ENCODE measurements around the gene HSDL1. TPM values are rescaled to one million over a fixed set of nuclear protein-coding genes. Genes with fewer than 3 reads are reported as not detected.

The HSDL1 gene
- polyA plus RNA-seq, 3 donors: 43.9 to 59.1 (median 48.5) TPM

DNA sequence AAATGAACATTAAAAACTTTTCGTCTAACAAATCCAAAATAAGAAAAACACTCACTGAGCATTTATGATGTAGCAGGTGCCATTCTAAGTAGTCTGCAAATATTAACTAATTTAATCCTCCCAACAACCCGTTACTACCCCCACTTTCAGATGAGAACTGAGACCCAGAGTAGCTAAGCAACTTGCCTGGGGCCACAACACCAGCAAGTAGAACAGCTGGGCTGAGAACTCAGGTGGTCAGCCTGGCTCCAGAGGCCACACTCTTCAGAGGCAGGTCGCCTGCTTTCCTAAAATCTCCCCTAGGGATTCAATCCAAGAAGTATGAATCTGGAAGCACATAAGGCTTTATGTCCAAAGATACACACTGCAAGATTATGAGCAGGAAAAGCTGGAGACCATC is 34.5 kb downstream of the HSDL1 start:
- no peak for DNase-seq (ENCODE audit: low read depth in 3 of 3, low spot score in 2 of 3)

DNA sequence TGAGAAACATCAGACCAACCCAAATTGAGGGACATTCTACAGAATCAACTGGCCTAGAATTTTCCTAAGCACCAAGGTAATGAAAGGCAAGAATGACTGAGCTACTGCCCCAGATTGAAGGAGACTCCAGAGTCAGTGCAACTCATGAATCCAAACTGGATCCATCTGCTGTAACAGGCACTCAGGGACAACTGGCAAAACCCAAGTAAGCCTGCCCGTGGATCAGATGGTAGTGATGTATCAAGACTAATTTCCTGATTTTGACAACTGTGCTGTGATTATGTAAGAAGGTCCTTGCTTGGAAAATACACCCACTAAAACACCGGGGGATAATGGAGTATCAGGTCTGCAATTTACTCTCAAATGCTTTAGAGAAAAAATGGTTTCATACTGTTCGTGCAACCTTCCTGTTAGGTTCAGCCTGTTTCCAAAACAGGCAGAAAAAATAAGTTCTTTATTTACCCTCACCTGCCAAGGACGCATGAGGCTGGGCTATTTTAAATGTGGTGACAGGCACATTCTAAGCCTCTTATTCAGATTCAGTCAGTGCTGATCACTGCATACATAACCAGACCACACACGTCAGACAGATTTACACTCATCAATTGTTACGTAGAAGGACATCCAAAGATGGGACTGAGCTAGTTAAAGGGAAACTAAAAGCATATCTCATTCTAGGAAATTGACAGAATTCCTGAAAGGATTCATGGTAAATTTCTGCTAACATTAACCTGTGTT is 35.2 kb downstream of the HSDL1 start:
- no peak for DNase-seq (ENCODE audit: low read depth in 3 of 3, low spot score in 2 of 3)

DNA sequence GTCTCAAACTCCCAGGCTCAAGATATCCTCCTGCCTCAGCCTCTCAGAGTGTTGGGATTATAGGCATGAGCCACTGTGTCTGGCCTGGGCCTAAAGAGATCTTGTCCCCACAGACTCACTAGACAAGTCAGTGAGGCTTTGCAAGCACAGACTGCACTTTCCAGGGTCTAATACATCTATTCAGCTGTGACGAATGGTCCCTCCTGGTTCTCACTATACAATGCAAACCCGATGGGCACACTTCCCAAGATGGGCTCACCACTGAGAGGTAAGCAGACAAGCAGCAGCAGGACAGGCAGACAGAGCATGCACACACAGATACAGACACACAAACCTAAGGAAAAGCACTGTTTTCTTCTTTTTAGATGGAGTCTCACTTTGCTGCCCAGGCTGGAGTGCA is 37.1 kb downstream of the HSDL1 start:
- DNase-seq (ENCODE audit: low read depth in 3 of 3, low spot score in 2 of 3): no peak

DNA sequence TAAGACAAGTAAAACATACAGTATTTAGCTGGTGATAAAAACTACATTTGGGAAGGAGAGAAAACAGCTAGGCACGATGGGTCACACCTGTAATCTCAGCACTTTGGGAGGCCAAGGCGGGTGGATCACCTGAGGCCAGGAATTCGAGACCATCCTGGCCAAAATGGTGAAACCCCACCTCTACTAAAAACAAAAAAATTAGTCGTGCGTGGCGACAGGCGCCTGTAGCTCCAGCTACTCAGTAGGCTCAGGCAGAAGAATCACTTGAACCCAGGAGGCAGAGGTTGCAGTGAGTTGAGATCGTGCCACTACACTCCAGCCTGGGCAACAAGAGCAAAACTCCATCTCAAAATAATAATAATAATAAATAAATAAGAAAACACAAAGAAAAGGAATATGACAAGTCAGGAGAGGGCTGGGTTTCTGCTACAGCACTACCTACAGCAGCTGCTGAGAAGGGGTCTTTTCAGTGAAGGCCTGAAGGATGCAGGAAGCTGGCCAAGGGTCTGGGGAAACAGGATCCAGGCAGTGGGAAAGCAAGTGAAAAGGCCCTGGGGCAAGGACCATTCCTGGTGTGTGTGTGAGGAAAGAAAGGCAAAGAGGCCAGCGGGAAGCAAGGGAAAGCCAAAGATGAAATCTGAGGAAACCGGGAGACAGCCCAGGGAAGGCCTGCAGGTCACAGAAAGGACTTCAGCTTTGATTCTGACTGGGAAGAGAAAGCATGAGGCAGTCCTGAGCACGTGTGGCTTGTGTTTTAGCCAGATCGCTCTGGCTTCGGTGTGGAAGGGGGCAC is 38.8 kb downstream of the HSDL1 start:
- no peak for DNase-seq (ENCODE audit: low read depth in 3 of 3, low spot score in 2 of 3)

DNA sequence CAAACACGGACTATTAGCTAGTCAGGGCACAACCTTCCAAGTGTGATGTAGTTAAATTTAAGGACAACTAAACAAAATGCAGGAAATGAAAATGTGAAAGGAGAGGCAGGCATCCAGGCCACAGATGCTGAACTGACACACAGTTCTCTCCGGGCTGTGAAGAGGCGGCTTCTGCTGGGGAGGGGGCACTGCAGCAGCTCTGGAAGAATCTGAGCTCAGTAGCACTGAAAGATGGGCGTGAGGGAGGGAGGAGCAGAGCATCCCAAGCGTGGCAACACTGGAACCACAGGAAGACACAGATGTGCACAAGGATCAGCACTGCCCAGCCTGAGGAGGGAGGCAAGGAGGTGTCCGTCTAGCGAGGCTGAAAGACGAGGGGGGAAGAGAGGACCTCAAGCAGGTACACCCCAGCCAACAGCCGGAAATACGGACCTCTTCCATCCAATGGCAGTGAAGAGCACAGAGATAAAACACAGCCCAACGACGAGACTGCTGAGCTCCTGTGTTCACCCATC is 39.6 kb downstream of the HSDL1 start:
- no peak for DNase-seq (ENCODE audit: low read depth in 3 of 3, low spot score in 2 of 3)

DNA sequence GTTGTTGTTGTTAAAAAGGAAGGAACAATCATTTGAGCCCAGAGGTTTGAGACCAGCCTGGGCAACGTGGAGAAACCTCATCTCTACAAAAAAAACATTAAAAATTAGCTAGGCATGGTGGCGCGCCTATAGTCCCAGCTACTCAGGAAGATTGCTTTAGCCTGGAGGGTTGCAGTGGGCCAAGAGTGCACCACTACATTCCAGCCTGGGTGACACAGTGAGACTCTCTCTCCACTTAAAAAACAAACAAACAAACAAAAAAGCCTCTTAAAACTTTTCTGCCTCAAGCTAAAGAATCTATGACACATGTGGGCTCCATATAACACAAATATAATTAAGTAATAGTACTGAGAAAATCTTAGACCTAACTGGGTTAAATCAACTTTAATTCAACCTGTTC is 40.7 kb downstream of the HSDL1 start:
- no peak for DNase-seq (ENCODE audit: low read depth in 3 of 3, low spot score in 2 of 3)

DNA sequence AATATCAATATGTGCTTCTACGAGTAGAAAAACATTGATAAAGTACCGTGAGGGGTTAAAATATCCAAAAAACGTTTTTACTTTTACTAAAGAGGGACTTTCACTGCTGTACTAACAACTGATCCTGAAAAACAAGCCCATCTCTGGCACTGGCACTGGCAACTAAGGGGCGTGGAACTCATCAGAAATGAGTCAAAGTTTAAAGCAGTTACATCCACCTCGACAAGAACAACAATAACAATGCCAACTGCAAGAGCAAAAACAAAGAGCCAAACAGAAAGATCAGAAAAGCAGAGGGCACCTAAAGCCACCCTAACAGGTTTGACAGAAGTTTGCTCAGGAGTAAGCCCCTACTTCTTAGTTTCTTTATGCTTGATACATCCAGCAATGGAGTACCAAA is 41.3 kb downstream of the HSDL1 start:
- DNase-seq (ENCODE audit: low read depth in 3 of 3, low spot score in 2 of 3): no peak

DNA sequence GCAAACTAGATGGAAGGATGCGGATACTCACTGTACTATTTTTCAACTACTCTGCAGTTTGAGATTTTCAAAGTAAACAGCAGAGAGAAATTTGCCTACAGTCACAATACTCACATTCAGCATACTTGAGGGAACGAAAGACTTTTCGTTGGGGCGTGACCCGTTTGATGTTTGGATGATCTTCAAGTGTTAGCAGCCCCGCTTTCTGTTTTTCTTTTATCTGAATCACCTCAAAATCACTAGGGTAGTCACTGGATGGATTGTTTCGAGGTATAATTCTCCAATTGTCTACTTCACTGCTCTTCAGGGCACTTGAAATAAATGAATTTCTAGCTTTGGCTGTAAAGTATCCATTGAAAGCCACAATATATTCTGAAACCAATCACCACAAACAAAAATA is 46.0 kb downstream of the HSDL1 start:
- no peak for DNase-seq (ENCODE audit: low read depth in 3 of 3, low spot score in 2 of 3)

DNA sequence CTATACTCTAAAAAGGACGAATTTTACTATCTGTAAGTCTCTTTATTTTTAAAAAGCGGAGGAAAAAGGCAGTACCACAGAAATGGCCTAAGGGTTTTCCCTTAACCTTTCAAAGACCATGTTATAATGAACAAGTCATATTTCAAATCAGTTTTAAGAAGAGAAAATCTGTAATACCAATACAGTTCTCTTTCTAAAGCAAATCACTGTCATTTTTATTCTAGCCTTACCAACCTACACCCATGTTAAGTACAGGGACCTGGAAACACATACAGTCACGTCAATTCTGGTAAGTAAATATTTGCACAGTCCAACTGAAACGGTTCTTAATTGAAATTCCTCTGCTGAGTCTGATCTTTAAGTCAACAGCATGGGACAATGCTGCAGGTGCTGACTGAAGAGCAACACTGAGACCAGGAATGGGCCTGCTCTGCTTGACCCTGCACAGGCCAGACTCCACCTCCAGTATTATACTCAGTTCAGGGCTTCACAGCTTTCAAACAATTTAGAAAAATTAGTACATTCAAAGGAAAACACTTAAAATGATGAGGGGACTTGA is 48.5 kb downstream of the HSDL1 start:
- no peak for DNase-seq (ENCODE audit: low read depth in 3 of 3, low spot score in 2 of 3)

DNA sequence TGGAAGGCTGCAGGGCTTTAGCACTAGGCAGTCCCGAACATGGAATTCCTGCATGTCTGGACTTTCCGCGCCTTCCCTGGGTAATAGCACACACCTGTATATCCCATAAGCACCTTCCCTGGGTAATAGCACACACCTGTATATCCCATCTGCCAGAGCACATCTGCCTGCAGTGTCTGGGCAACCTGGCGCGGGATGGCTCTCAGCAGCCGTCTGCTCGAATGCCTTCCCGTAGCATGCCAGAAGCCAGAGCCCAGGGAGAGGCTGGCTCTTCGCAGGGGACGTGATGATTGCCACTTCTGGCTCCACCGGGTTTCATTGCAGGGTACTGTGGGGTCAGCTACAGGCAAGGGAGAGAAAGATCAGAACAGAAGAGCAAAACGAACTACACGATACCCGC is 49.5 kb downstream of the HSDL1 start:
- no peak for DNase-seq (ENCODE audit: low read depth in 3 of 3, low spot score in 2 of 3)

DNA sequence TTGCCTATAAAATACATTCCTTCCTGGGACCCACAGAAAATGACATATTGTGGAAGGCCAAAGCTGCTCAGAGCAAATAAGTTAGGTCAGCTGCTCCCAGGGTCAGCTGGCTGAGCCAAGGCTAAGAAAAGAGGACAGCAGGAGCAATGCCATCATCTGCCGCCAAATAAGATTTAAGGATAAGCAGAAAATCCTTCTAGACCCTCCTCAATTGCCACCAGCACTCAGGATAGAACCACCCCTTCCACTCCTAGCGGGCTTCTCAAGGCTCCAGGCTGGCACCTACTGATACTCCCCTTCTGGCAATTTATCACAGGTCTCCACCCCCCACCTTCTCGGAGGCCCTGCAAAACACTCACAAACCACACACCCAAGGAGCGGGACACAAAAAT is 51.1 kb downstream of the HSDL1 start:
- no peak for DNase-seq (ENCODE audit: low read depth in 3 of 3, low spot score in 2 of 3)

DNA sequence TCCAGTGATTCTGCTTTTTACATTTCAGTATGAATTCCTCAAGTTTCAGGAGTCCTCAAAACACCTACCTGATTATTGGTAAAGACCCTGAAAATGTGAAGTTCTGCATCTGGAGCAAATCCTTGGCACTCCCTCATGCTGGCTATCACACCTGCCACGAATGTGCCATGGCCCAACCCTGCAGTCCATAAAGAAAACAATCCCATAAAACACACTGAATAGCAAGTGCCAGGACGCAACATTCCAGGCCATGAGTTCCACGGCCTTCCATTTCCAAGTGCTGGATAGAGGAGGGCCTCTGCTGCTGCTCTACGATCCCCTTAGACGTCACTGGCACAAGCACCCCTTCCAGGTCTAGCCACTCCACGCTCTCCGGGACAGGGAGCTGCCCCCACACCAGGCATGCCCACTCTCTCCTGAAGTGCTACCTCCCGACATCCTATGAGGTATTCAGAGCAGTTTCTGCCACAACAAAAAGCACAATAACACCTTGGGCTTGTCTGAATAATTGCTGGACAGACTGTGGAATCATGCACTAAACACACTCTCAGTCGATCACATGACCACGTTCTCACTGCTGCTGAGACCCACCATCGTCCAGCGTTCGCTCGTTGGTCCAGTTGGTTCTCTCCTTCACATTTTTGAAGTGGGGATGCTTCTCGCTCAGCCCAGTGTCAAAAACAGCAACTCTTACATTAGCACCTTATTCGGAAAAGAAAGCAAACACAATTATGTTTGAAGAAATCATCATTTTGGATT is 51.7 kb downstream of the HSDL1 start:
- DNase-seq (ENCODE audit: low read depth in 3 of 3, low spot score in 2 of 3): no peak

DNA sequence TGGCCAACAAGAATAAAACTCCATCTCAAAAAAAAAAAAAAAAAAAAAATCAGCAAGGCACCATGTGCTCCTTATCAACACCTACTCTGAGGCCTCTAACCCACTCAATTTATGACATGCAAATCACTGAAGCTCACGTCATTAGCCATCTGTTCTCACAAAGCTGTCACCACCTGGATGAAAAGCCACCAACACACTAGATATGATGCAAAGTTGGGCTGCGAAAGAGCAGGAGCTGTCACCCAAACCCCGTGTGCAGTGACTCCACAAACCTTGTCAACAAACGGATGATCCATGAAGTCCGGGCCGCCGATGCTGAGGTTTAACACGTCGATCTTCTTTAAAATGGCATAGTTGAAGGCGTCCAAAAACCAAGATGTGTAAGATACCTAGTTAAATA is 53.5 kb downstream of the HSDL1 start:
- DNase-seq (ENCODE audit: low read depth in 3 of 3, low spot score in 2 of 3): no peak

DNA sequence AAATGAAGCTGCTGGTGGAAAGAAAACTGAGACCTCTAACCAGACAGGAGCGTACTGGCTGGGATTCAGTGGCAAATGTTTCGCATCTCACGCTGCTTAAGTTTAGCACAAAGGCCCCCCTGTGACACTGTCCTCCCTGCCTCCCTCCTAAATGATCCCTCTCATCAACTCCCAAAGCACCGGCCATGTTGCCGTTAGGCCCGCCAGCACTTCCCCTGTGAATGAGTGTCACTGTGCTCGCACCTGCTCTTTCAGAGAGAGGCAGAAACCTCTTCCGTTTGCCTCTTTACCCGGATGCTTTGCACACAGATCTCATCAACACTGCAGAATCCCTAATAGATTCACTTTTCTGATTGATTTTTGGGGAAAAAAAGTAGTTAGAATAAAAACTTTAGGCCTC is 54.8 kb downstream of the HSDL1 start:
- no peak for DNase-seq (ENCODE audit: low read depth in 3 of 3, low spot score in 2 of 3)

DNA sequence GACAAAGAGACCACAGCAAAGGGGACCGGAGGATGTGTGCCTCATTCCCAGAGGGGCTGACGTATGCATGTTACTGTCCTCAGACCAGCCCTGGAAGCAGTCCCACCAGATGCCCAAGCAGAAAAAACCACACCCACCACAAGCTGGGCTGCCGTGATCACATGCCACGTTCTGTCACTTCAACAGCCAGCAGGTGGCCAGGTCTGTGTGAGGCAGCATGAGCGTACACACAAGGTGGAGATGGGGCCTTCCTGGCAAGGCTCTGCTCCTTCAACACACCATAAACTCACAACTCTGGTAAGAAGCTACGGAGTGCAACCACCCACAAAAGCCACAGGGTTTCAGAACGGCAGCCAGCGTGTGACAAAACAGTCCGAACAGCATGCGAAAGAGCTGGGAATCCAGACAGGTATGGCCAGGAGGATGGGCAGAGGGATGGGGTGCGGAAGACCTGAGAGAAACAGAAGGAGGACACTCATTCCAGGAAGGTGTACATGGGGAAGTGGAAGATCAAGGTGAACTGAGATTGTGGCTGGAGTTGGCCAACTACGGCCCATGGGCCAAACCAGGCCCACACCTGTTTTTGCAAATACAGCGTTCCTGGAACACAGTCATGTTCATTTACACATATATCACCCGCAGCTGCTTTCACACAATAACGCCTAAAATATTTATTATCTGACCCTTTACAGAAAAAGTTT is 56.1 kb downstream of the HSDL1 start:
- no peak for DNase-seq (ENCODE audit: low read depth in 3 of 3, low spot score in 2 of 3)

DNA sequence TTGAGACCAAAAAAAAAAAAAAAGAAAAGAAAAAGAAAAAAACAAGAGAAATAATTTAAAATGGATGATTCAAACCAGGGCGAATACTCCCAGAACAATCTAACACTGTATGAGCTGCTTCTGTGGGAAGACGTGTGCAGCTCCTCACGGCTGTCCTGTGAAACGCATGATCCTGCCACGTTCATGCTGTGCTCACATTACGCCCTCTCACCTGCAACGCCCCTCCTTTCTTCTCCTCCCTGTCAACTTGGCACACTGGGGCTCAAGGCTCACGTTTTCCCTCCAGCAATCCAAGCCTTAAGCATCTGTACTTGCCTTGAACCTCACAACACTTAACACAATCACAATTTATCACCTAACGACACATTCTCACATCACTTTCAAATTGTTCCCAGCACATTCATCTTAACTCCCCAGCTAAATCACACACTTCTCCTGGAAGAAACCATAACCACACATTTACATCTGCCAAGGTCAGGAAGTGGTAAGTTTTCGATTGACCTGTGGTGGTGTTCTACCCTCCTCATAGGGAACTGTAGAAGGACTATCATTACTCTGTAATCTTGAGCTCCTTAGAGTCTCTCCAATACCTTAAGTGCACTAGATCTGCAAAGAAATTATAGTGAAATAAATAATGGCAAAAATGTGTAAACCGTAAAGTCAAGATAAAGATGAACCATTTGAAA is 57.4 kb downstream of the HSDL1 start:
- DNase-seq (ENCODE audit: low read depth in 3 of 3, low spot score in 2 of 3): no peak

DNA sequence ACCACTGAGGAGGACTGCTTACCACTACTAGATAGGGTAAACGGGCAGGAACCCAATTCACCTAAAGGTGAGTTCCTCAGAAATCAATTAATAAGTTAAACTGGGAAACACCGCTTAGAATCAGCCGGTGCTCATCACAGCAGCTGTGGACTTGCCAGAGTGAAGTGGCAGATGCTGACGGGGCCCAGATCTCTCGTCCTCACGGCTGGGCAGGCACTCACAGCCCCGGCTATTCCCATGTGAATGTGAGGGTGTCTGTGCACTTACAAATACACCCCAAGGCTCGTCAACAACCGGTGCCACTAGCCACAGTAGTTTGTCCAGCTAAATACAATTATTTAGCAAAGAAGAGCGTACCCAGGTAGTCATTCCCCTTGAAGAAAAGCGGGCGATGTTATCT is 58.0 kb downstream of the HSDL1 start:
- no peak for DNase-seq (ENCODE audit: low read depth in 3 of 3, low spot score in 2 of 3)

DNA sequence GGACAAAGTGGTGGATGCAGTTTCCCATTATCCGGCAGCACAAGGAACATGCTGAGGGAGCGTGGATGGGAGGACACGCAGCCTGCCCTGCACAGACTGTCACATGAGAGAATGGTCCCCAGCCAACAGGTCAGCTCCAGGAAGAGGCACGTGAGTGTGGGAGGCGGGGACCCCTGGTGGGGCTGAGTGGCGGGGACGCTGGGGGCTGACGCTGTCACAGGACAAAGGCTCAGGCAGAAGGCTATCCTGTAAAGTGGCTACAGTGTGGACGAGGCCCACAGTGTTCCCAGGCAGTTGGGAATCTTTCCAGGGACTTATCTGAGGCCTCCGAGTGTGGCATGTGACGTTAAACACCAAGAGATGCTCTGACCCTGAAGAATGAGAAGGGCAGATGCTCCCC is 58.6 kb downstream of the HSDL1 start:
- no peak for DNase-seq (ENCODE audit: low read depth in 3 of 3, low spot score in 2 of 3)

DNA sequence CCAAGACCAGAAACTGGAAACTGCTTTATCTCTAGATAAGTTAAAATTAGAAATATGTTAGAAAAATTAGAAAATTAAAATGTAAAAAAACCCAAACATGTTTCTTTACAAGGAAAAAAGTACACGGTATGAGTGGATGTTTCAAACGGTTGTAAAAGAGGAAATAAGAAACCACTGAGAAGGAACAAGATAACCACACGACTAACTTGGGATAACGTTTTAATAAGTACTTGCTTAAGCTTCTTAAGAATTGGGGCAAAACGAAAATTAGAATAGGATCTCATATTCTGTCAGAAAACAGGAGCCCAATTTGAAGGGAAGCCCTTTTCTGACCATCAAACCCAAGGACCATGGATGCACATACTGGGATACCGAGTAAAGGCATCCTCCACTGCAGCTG is 59.2 kb downstream of the HSDL1 start:
- DNase-seq (ENCODE audit: low read depth in 3 of 3, low spot score in 2 of 3): no peak

DNA sequence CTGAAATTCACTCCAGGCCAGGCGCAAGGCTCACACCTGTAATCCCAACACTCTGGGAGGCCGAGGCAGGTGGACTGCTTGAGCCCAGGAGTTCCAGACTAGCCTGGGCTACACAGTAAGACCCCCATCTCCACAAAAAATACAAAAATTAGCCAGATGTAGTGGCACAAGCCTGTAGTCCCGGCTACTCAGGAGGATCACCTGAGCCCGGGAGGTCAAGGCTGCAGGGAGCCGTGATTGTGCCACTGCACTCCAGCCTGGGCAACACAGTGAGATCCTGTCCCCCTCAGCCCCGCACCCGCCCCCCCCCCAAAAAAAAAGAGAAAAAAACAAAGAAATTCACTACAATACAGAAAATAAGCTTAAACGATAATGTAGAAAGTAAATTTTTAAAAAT is 59.7 kb downstream of the HSDL1 start:
- no peak for DNase-seq (ENCODE audit: low read depth in 3 of 3, low spot score in 2 of 3)
